Measurements from ENCODE around the gene LOXL3. TPM values are rescaled to one million over a fixed set of nuclear protein-coding genes. Genes with fewer than 3 reads are reported as not detected.
"Not testable (repeated sequence)": the region's sequence is repeated elsewhere in the genome, so short reads cannot be mapped to it uniquely, and the experiment has no call there.

Gene LOXL3
- total RNA-seq, 1 donor from 2014 or later, result 68.1 TPM

DNA sequence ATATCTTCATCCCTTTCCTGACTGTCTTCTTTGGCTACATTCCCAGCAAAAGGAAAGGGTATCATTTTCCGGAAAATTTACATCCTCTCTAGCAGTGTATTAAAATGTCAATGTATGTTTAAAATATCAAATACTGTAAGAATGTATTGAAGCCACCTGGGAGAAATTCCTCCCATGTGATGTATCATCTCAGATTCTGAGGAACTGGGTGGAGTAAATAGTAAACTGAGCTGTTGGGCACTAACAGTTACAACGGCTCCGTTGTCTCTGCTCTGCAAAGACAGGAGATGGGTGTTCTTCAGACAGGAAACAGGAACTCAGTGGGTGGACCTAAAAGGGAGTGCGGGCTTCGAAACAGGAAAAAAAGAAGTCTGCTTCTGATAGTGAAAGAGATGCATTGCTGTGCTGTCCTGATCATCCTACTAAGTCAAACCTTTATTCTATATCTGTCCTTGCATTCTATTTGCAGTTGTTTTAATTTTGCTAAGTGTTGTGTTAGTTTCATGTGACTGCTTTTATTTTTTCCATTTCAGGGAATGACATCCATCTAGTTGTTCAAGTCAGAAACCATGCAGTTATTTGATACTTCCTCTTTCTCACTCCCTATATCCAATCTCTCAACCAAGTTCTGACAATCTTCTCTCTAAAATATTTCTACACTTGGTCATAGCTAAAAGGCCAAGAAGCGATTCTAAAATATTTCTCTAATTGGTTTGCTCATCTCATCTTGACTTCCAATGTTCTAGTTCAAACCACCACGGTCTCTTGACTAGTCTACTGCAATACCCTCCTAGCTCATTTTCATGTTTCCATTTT lies 20.2 kb upstream of the LOXL3 start:
- peak; percentile 40 for DNase-seq (ENCODE audit: low spot score)

DNA sequence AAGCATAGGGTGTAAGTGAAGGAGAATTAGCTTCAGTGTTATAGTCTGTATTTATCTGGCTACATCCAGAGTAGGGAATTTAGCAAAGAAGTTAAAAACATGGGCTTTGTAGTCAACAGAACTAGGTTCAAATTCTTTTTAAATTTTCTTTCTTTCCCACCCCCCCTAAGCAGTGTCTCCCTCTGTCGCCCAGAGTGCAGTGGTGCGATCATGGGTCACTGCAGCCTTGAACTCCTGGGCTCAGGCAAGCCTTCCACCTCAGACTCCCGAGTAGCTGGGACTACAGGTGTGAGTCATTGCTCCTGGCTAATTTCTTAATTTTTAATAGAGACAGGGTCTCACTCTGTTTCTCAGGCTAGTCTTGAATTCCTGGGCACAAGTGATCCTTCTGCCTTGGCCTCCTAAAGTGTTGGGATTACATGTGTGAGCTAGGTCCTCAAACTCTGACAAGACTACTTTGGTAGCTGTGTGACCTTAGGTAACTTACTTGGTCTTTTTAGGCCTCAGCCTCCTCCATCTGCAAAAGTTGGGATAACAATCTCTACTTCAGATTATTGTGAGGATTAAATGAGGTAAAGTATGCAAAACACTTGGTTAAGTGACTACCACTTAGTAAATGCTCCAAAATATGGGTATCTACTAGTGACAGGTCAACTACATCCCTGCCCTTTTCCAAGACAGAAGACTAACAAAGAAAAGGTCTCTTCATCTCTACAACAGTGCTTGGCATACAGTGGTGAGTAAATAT lies 18.6 kb upstream of the LOXL3 start:
- DNase-seq (ENCODE audit: low spot score), result no peak

DNA sequence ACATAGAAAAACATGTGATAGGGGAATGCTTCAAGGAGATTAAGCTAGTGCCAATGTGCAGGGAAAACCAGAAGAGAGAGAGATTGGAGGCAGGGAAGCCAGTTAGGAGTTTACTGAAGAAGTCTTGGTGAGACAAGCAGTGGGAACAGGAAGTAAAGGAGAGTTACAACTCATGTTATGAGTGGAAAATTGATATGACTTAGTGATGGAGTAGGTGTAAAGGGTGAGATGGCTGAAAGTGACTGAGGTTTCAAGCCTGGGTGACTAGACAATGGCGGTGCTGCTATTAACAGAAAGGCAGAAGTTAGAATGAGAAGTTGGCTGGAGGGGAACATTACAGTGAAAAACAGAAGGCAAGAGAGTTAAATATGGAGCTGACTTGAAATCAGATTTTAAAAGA lies 17.3 kb upstream of the LOXL3 start:
- DNase-seq (ENCODE audit: low spot score), result no peak

GRCh38 chr2:74569686-74570085 lies 15.9 kb upstream of the LOXL3 start:
- no peak for DNase-seq (ENCODE audit: low spot score)

- DNase-seq (ENCODE audit: low spot score), result no peak
Observed at GRCh38 chr2:74567881-74568280, 14.1 kb upstream of the LOXL3 start.

- DNase-seq (ENCODE audit: low spot score), result peak; percentile 21
Observed at GRCh38 chr2:74566754-74567085, 13.0 kb upstream of the LOXL3 start.

DNA sequence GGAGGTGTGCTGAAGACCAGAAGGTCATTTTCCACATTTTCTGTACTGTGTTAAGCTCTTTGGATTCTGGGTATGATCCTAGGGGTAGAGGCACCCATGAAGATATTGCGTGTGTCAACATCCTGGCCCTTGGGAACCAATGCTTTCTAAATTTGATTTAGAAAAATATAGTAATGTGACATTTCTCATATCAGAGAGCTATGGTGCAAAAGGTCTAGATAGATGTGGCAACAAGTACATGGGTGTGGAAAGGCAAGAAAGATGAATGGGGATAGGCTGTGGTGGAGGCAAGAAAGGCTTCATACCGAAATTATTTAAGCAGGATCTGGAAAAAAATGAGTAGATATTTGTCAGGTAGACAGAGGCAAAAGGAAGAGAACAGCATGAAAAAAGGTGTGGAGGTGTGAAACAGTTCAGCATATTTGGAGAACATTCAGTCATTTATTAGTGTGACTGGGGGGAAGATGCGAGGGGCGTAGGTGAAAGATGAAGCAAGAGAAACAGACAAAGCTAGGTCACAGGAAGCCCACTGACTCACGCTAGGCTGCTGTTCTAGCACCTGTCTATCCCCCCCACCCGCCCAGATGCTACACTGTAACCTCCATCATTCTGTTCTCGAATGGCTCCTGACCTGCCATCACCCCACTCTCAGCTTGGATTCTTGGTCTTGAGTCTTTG lies 12.5 kb upstream of the LOXL3 start:
- no peak for DNase-seq (ENCODE audit: low spot score)

- no peak for DNase-seq (ENCODE audit: low spot score)
Observed at GRCh38 chr2:74564222-74564621, 10.5 kb upstream of the LOXL3 start.

DNA sequence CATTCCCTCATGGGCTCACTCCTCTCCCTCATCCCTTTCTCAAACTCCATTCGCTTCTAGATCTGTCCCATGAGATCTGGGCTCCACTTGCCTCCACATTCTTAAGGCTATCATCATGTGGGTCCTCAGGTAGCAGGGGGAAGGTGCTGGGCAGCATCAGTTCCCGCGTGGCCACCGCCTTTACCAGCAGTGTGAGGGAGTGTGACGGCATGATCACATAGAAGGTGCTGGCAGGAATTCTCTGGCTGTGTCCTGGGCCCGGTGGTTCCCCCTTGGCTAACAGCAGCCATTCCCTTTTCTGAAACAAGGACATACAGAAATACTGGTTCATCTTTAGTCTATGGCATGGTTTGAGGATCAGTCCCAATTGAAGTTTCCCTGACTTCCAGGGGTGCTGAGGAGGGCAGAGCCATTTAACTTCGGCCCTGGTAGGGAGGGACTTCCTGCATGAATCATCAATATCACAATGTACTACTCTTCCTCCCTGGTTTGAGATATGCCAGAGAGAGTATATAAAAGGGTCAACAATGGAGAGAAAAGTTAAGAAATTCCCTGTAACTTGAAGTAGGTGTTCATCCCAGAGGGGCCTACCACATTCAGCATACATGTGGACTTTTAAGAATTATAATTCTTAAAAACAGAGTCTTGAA lies 8.5 kb upstream of the LOXL3 start:
- DNase-seq (ENCODE audit: low spot score), result no peak

DNA sequence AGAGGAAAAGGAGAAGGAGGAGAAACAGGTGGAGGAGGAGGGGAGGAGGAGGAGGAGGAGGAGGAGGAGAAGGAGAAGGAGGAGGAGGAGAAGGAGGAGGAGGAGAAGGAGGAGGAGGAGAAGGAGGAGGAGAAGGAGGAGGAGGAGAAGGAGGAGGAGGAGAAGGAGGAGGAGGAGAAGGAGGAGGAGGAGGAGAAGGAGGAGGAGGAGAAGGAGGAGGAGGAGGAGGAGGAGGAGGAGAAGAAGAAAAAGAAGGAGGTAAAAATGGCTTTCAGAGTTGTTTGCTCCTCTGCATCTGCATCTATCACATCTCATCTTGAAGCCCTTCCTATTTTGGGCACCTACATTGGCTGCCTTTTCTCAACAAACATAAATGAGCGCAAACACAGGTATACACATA lies 7.3 kb upstream of the LOXL3 start:
- DNase-seq (ENCODE audit: low spot score), result not testable (repeated sequence)

DNA sequence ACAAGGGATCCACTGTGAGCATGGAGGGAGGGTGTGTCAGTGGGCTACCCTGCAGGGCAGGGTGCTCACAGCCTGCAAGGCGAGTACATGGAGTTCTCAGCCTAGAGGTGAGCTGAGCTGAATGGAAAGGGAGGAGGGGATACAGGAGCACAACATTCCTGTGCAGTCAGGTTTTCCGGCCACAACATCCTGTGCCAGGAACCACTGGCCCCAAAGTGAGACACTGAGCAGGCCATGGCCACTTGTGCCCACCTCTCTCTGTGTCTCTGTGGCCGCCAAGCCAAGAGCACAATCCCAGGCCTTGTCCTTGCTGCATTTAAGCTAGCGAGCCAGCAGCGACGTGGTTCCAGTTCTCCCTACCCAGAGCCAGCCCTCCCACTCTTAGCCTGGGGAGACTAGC lies 6.8 kb upstream of the LOXL3 start:
- no peak for DNase-seq (ENCODE audit: low spot score)

DNA sequence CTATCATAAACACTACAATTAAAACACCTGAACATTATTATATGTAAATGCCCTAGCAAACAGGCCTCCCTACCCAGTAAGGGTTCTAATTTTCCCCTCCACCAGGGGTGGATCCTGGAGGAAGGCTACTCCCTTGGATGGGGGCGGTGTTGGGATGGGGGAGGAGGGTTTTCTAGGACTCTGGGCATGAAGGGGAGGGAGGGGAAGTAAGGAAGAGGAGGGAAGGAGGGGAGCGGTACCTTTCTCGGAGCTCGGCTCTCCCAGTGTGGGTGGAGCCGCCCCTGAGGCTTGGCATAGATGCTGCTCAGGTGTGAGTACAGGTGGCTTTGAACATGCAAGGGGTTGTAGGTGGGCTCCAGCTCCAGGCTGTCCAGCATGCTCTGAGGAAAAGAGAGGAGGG lies 6.2 kb upstream of the LOXL3 start:
- DNase-seq (ENCODE audit: low spot score), result no peak

GRCh38 chr2:74558284-74559230 lies 4.8 kb upstream of the LOXL3 start:
- no peak for DNase-seq (ENCODE audit: low spot score)

GRCh38 chr2:74556831-74557370 lies 3.2 kb upstream of the LOXL3 start:
- no peak for DNase-seq (ENCODE audit: low spot score)

DNA sequence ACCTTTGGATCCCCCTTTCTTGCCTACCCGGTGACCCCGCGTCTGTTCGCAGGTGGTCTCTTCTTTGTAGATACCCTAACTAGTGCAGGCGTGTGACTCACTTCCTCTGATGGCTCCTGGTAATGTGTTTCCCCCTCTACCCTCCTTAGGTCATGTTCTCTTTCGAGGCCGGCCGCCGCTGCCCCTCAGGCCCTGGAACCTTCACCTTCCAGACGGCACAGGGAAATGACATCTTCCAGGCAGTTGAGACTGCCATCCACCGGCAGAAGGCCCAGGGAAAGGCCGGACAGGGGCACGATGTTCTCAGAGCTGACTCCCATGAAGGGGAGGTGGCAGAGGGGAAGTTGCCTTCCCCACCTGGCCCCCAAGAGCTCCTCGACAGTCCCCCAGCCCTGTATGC lies 2.4 kb upstream of the LOXL3 start:
- no peak for DNase-seq (ENCODE audit: low spot score)

DNA sequence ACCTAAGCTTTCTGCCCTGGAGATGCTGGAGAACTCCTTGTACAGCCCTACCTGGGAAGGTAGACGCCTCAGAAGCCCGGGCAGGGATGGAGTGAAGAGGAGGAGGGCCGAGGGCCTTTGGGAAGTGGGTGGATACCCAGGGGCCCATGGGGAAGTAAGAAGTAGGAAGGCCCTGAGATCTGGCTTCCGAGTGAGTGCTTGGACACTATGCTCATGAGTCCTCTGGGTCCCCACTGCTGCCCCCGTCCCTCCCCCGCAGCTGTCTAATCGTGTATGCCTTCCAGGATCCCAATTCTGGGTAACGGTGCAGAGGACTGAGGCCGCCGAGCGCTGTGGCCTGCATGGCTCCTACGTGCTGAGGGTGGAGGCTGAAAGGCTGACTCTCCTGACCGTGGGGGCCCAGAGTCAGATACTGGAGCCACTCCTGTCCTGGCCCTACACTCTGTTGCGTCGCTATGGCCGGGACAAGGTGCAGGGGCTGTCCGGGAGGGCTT lies 1.9 kb upstream of the LOXL3 start:
- no peak for DNase-seq (ENCODE audit: low spot score)

DNA sequence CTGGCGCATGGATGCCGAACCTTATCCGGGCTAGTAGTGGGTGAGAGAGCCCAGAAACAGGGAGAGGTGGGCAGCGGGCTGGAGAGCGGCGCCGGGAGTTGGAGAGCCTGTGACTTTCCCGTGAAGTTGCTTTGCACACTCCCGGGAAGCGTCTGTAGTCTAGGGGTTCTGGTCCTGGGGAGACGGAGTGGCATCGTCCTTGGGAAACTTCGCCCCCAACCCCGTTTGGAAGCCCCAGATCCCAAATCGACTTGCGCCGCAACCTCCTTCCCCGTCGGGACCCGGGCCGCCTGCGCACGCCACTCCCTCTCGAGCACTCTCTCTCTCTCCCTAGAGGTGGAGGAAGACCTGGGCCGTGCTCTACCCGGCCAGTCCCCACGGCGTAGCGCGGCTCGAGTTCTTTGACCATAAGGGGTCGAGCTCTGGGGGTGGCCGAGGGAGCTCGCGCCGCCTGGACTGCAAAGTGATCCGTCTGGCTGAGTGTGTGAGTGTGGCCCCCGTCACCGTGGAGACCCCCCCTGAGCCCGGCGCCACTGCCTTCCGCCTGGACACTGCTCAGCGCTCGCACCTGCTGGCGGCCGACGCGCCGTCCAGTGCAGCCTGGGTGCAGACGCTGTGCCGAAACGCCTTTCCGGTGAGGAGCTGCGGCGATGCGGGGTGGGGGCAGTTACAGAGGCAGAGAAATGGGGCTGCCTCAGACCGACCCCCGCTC lies 1.2 kb upstream of the LOXL3 start:
- DNase-seq (ENCODE audit: low spot score), result no peak

- DNase-seq (ENCODE audit: low spot score), result peak; percentile 69
Observed at GRCh38 chr2:74552914-74553811, 579 bp downstream of the LOXL3 start.

Data from umbilical cord (tissue), 2 donors.